NT2/D1 (cell line): ENCODE data around the gene RFX3.

Experiments used
- SUZ12 ChIP-seq: IDR thresholded peaks from 2 replicates; pipeline ENCODE4 v1.6.1; 2011; ENCODE audit not compliant: insufficient read length, insufficient read depth; ENCODE audit errors: extremely low read depth
- YY1 ChIP-seq: IDR thresholded peaks from 2 replicates; pipeline ENCODE4 v1.6.1; 2011; ENCODE audit not compliant: insufficient read length, insufficient read depth
- ZNF274 ChIP-seq: IDR thresholded peaks from 2 replicates; pipeline ENCODE4 v1.6.1; 2011; ENCODE audit warnings: mild to moderate bottlenecking, low read depth, low read length

- TF ChIP-seq ZNF274 (no peak), YY1 (no peak), SUZ12 (no peak)
Measured at GRCh38 chr9:3288686-3289085, 237.1 kb downstream of the RFX3 start.
